HFF-Myc (cell line): Measurements from ENCODE around the gene CCNA2.
A peak's percentile ranks its signal among the peaks of the same experiment; 100 is the strongest.

ENCODE experiments used
- DNase-seq: peaks from one replicate; pipeline ENCODE4 v3.0.0-alpha.2; 2011; ENCODE audit warnings: low read depth; ENCODE audit errors: extremely low read depth
- H3K4me3 ChIP-seq: replicated peaks from 2 replicates; pipeline ENCODE4 v1.5.1; 2011; ENCODE audit warnings: low read depth, mild to moderate bottlenecking, control low read depth, low read length
- TF ChIP-seq, protein P1 (sequence below): IDR thresholded peaks from 2 replicates; pipeline ENCODE4 v1.5.1; 2012; ENCODE audit warnings: mild to moderate bottlenecking, low read depth, low read length, control low read depth; ENCODE audit errors: missing control alignments

The CCNA2 gene

GRCh38 chr4:121823505-121824170, at the start of gene CCNA2:
CCNA2 (minus strand) TSS chr4:121823883; CDS start chr4:121823628, 255 bp downstream.
- H3K4me3 ChIP-seq = peak within 1 kb of the TSS; percentile 92
- DNase-seq = peak; percentile 92
- TF ChIP-seq, protein P1, sequence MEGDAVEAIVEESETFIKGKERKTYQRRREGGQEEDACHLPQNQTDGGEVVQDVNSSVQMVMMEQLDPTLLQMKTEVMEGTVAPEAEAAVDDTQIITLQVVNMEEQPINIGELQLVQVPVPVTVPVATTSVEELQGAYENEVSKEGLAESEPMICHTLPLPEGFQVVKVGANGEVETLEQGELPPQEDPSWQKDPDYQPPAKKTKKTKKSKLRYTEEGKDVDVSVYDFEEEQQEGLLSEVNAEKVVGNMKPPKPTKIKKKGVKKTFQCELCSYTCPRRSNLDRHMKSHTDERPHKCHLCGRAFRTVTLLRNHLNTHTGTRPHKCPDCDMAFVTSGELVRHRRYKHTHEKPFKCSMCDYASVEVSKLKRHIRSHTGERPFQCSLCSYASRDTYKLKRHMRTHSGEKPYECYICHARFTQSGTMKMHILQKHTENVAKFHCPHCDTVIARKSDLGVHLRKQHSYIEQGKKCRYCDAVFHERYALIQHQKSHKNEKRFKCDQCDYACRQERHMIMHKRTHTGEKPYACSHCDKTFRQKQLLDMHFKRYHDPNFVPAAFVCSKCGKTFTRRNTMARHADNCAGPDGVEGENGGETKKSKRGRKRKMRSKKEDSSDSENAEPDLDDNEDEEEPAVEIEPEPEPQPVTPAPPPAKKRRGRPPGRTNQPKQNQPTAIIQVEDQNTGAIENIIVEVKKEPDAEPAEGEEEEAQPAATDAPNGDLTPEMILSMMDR = no peak

GRCh38 chr4:121869841-121870822, 46.4 kb upstream of the CCNA2 start, which contains the start of gene BBS7:
BBS7 (minus strand) TSS chr4:121870474; CDS start chr4:121870313, 161 bp downstream.
- DNase-seq = peak; percentile 90

DNA sequence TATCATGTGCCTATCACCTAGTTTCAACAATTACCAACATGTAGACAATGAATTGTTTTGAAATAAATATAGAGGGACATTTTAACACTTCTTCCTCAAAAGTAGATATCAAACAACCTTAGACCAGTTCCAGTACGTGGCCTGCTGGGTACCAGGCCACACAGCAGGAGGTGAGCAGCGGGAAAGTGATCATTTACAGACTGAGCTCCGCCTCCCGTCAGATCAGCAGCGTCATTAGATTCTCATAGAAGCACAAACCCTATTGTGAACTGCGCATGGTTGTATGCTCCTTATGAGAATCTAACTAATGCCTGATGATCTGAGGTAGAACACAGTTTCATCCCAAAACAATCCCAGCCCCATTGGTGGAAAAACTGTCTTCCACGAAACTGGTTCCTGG, 40.1 kb upstream of the CCNA2 start:
- TF ChIP-seq, protein P1 = no peak
- no peak for DNase-seq
- no peak overlapping the region for H3K4me3 ChIP-seq

More at GRCh38 chr4:121869841-121870822, 46.4 kb upstream of the CCNA2 start, which contains the start of gene BBS7:
- TF ChIP-seq, protein P1 = no peak
- peak within 1 kb of the TSS; percentile 79 for H3K4me3 ChIP-seq

DNA sequence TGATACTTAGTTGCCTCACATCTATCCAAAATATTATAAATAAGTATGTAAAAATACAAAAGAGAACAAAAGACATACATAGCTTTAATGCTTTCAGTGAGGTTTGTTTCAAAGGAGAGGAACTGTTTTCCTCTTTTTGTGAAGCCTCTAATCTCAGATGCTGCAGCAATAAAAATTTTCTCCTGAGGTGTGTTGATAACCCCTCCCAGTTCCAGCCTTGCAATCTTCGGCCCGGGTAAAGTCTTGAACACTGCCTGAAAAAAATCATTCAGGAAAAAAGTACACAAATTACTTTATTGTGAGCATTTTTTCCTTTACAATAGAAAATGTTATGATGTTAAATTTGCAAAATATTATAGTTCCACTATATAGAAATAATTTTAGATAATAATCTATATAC, 37.7 kb upstream of the CCNA2 start:
- DNase-seq = no peak
- H3K4me3 ChIP-seq = no peak overlapping the region
- TF ChIP-seq, protein P1 = no peak

DNA sequence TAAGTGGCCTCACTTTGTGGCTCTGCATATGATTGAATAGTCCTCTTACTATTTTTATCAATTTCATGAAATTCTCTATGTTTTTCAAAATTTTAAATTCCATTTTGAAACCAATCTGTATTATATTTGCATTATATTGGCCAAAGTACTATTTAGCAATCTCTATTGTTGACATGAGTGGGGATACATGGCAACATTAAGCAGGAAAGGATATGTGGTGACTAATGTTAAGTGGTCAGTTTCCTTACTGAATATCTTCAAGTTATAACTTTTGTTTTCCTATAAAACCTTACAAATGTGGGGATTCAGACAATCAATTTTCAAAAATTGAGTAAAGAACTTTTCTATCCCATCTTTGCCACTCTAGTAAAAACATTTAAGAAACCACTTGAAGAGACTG, 36.4 kb upstream of the CCNA2 start:
- no peak overlapping the region for H3K4me3 ChIP-seq
- no peak for DNase-seq
- TF ChIP-seq, protein P1 = no peak

- H3K4me3 ChIP-seq = no peak overlapping the region
- DNase-seq = no peak
- TF ChIP-seq, protein P1 = no peak
These were observed 27.7 kb upstream of the CCNA2 start for GRCh38 chr4:121851354-121851753.
